Cerebellar cortex (tissue), 1 donor: ENCODE measurements around the gene RAPGEF4.

Source experiments
- DNase-seq: peaks from one replicate; pipeline ENCODE4 v3.0.0-alpha.2; 2015; ENCODE audit warnings: low spot score

RAPGEF4 gene

DNA sequence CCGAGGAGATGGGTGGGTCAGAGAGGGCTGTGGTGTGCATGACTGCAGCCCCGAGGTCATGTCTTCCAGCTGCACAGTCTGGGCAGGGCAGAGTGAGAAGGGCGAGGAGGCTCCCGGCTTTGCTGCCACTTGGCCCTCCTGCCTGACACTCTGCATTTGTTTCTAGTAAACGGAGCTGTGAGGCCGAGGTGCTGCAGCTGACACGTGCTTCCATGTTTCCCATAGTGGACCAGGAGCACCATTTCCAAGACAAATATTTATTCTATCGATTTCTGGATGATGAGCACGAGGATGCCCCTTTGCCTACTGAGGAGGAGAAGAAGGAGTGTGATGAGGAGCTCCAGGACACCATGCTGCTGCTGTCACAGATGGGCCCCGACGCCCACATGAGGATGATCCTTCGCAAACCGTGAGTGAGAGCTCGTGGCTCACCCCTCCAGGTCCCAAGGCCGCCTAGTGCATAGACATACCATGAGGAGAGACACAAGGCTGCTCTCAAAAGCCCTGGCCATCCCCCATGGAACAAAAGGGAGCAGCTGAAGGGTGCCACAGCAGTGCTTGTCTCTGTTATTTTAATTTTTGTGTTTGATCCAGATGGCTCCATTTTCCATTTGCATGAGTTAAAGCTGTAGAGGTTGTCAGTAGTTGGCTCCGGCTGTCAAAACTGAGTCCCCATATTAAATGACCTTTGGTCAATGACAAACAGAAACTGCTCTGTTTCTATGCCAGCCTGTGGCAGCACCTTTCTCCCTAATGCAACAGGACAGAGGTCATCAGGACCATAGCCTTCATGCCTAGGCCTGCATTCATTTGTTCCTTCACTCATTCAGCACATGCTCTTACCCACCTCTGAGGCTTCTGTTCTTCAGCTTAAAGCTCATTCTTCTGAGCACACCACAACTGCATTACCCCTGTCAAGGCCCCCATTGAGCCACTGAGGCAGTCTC, 231.7 kb downstream of the RAPGEF4 start:
- no peak for DNase-seq

GRCh38 chr2:172968061-172968469, 232.4 kb downstream of the RAPGEF4 start:
- no peak for DNase-seq

DNA sequence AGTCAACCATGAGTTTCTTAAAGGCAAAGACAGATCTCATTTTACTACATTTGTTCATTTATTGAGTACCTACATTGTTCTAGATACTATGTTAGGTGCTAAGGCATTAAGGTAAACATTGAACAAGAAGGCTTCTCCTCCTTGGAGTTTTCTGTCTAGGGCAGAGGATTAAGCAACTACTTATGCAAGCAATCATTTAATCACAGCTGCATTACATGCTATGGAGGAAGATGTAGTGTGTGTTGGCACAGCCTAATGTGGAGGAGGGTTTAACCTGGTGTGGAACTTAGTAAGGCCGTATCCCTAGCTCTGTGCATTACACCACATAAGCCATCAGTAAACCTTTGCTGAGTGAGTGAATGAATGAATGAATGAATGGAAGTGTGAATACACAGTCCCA, 233.5 kb downstream of the RAPGEF4 start:
- no peak for DNase-seq

GRCh38 chr2:172969609-172970008, 234.0 kb downstream of the RAPGEF4 start:
- no peak for DNase-seq

DNA sequence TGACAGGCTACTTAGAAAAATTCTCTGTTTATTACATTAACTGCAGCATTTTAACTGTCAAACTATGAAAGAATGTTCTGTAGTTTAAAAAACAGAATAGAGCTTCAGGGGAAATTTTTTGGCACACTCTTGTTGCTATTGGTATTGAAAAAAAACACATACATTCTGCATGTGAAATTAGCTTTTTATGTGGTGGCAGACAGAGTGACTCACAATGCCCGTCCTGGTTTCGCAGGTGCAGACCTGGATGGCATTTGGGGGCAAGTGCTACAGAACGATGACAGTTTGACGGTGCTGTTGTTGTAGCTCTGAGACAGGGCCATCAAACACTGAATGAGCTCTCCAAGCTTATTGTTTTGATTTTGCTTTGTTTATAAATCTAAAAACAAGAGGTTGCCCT, 235.0 kb downstream of the RAPGEF4 start:
- DNase-seq = no peak

DNA sequence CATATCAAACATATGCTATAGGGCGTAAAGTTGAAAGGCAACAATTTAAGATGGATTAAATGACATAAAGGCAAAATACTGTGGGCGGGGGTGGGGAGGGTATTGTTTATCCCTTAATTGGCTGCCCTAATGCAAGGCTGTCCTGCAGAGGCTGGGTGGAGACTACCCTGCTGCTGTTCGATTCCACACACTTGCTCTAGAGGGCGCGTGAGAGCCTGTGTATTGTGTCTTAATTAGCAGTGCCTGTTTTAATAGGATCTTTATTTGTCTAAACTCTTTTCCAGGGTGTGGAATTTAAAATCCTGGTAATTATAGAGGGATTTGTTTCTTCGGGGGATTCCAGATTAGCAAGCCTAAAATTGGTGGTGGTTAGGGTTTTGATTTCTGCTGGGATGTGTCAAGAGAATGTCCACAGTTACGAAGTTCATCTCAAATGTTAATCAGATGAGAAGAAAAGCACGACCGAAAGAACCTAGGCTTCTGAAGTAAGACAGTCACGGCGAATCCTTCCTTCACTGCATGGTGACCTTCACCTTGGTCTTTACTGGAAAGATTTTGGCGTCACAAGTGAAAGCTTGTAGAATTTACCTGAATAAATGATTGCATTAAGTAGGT, 236.5 kb downstream of the RAPGEF4 start:
- DNase-seq = peak; percentile 20

GRCh38 chr2:172974762-172975161, 239.1 kb downstream of the RAPGEF4 start:
- DNase-seq = no peak

GRCh38 chr2:172976116-172976515, 240.5 kb downstream of the RAPGEF4 start:
- peak; percentile 20 for DNase-seq

DNA sequence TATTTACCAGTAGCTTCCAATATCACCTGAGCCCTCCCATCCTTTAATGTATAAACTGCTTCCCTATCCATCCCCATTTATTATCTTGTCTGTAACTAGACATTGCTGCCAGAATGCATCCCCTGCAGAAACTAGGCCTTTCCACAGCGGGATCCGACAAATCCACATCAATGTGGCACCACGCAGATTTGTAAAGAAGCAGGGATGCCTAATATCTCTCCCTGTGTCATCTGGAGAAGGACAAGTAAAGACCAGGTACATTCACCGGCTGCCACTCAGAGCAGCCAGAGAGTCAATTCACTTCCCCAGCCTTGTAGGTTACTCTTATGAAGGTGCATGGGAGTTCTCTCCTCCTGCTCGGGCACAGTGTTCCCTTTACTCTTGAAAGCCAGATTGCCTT, 241.2 kb downstream of the RAPGEF4 start:
- peak; percentile 75 for DNase-seq

DNA sequence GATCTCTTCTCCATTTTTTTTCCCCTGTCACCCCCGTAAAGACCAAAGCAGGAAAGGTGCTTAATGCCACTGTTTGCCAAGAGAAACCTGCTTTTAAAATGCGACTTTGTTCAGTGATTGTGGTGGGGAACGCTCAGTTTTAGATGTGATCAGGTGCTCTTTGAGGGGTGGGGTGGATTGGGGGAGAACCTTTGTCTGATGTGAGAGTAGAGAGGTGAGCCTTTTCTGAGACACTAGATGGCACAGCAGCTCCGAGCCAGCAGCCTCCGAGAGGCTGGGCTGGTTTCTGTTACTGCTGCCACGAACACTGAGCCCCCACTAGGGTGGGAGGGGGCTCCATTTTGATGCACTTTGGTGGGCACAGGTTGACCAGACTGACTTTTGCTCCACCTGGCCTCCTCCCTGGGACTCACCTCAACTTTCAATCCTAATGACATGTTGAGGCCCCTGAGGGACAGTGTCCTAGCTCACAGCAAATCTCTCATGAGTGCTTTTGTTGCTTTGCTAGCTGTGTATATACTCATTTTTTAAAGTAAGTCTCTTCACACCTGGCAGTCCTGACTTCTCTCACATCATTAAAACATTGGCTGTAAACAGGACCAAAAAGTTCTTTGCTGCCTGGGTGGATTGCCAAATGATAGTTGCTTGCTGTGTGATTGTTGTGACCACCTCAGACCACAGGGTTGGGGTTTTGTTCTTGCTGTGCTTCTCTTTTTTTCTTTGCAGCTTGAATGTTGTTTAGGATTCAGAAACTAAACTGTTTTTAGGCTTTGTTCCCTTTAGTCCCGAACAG, 241.8 kb downstream of the RAPGEF4 start:
- peak; percentile 39 for DNase-seq

DNA sequence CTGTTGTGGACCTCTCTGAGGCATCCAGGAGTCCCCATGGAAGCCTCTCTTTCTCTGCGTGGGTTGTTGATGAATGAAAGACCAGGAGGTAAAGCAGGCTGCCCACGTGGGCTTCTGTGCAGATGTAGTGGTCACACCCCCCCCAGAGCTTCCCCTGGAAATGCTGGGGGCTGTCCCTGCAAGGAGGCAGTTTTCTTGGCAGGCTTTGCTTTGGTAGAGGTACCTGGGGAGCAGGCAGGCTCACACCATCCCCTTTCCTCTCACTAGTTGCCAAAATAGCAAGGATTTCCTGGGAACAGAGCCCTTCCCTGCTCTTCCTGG, 242.4 kb downstream of the RAPGEF4 start:
- DNase-seq = peak; percentile 33

- peak; percentile 51 for DNase-seq
These were observed 249.7 kb downstream of the RAPGEF4 start for GRCh38 chr2:172985139-172985892.

- no peak for DNase-seq
These were observed 250.4 kb downstream of the RAPGEF4 start for GRCh38 chr2:172986040-172986439.

DNA sequence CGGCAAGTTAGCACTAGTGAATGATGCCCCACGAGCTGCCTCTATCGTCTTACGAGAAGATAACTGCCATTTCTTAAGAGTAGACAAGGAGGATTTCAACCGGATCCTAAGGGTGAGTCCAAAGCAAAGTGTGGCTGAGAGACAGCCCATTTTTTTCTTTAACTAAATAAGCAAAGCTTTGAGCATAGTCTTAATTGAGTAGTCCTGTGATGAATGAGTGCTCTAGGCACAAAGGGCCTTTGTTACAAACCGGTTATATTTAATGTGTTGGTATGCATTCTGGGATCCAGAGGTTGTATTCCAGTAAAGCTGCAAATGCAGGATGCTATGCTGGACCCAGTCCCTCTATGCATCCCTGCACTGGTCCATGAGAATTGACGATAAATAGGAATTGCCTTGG, 253.1 kb downstream of the RAPGEF4 start:
- no peak for DNase-seq

DNA sequence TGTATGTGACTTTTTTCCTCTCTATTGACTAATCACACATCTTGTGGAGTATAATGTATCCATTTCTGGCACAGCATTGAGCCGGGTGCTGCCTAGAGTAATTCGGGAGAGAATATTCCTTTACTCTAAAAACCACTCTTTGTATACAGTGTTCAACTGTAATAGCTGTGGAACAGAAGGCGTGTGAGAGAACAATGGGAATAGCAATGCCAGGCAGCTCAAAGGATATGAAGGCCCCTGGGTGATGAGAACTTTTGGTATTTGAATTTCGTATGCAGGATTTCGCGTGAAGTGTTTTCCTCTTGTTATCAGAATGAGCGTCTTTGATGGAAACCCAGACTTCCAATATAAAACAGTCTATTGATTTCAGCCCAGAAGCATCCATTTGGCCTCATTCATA, 255.4 kb downstream of the RAPGEF4 start:
- DNase-seq = no peak

DNA sequence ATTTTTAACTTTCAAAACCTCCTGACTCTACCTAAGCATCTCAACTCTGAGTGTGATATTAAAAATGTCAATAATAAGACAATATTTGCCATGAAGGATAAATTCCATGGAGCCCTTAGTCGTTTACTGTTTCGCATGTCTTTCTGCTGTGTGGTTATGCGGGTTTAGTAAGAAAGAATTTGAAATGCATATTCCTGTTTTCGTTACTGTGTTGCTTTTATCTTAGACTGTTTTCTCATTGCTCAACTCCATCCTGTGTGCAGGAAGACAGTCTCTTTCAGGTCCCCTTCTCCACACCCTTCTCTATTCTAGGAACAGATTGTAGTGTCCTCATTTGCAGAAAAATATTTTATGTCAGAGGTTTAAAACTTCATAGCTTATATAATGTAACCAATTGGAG, 257.5 kb downstream of the RAPGEF4 start:
- DNase-seq = no peak

DNA sequence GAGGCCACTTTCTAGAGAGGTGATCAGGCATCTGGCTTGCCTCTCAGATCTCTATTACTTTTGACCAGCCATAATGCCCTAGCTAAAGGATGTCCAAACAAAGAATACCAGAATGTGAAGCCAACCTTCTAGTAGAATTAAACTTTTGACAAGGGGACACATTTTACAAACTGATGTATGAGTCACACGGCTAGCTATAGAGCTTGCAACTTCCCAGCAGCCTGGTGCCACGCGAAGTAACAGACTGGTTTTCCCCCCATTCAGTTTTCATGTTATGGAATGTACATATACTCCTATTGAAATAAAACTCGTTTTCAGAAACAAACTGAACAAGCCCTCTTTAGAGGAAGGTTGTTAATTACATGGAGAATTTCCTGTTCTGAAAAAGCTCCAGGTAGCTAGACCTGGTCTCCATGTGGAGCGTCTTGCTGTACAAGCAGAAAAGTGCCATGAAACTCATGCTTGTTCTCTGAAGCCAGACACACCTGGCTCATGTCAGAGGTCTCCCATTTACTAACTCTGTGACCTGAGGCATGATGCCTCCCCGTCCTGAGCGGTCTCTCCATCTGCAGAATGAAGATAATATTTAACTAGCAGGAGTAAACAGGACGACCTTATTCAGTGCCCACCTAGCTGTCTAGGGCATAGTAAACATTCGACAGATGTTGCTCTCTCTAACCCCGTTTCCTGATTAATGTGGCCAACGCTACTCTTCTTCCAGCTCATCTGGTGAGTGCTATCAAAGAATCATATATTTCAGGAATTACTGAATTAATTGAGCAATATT, 258.5 kb downstream of the RAPGEF4 start:
- DNase-seq = no peak

DNA sequence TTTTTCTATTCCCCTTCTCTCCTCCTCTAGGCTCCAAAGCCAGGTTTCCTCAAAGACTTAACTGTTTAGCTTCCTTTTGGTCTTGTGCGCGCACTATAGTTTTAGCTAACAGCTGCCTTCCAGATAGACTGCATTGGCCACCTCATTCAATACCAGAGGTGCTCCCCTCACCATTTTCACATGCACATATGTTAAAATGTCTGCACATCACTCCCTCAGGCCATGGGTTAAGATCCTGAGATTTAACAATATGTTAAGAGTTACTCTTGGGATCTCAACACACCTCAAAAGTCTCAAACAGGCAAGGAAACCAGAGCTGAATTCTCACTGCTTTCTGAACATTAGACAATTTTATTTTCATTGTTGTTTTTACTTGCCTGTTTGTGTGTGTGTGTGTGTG, 259.2 kb downstream of the RAPGEF4 start:
- DNase-seq = no peak

DNA sequence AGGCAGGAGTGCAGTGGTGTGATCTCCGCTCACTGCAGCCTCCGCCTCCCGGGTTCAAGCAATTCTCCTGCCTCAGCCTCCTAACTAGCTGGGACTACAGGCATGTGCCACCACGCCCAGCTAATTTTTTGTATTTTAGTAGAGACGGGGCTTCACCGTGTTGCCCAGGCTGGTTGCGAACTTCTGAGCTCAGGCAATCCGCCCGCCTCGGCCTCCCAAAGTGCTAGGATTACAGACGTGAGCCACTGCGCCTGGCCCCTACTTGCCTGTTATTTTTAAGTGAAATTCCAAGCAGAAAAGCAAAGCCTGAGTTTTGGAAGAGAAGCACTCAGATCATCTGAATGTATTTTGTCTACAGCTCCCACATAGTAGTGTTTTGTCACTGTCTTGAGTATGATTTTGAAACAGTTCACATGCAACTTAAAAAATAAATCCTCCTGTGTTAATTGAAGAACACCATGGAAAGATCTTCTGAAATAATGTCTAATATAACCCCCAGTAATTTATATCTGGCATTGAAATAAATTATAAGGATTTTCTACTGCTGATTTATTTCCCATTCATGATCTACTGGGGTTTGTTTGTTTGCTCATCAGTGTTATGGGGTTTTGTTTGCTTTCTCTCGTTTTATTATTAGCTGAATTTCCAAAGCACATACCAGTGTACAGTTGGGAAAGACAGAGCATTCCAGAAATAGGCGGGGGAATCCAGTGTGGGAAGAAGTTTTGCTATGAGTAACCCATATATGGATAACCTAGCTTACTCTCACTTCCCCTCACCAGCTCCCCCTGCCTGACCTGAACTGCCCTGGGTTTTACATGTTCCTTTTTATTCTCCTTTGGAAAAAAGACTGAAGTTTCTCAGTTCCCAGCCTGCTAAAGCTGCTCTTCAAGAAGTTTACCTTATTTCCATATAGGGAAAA, 259.9 kb downstream of the RAPGEF4 start:
- DNase-seq = no peak

- no peak for DNase-seq
These were observed 260.8 kb downstream of the RAPGEF4 start for GRCh38 chr2:172996387-172996961.
